ENCODE results near the gene SLC44A3.

DNA sequence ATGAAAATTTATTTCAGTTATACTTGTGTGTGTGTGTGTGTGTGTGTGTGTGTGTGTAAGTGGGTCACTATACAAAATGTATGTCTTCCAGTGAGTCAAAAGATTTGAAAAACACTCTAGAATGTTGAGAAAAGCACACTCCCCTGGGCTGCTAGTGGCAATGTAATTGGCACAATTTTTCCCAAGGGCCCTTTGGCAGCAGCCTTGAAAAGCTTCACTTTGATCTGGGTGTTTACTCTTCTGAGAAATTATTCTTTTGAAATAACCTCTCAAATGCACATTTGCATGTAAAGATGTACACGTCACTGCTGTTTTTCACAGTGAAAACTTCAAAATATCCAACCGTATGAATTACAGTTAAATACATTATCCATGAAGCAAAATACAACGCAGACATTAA is 22.1 kb upstream of the SLC44A3 start:
- TF ChIP-seq EZH2 (IDR thresholded peaks at IDR 0.05): no peak
- TF ChIP-seq, protein P1, sequence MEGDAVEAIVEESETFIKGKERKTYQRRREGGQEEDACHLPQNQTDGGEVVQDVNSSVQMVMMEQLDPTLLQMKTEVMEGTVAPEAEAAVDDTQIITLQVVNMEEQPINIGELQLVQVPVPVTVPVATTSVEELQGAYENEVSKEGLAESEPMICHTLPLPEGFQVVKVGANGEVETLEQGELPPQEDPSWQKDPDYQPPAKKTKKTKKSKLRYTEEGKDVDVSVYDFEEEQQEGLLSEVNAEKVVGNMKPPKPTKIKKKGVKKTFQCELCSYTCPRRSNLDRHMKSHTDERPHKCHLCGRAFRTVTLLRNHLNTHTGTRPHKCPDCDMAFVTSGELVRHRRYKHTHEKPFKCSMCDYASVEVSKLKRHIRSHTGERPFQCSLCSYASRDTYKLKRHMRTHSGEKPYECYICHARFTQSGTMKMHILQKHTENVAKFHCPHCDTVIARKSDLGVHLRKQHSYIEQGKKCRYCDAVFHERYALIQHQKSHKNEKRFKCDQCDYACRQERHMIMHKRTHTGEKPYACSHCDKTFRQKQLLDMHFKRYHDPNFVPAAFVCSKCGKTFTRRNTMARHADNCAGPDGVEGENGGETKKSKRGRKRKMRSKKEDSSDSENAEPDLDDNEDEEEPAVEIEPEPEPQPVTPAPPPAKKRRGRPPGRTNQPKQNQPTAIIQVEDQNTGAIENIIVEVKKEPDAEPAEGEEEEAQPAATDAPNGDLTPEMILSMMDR (IDR thresholded peaks at IDR 0.05): no peak

Data from neural progenitor cell (in vitro differentiated cells).